ENCODE results near the gene TSHZ1.

DNA sequence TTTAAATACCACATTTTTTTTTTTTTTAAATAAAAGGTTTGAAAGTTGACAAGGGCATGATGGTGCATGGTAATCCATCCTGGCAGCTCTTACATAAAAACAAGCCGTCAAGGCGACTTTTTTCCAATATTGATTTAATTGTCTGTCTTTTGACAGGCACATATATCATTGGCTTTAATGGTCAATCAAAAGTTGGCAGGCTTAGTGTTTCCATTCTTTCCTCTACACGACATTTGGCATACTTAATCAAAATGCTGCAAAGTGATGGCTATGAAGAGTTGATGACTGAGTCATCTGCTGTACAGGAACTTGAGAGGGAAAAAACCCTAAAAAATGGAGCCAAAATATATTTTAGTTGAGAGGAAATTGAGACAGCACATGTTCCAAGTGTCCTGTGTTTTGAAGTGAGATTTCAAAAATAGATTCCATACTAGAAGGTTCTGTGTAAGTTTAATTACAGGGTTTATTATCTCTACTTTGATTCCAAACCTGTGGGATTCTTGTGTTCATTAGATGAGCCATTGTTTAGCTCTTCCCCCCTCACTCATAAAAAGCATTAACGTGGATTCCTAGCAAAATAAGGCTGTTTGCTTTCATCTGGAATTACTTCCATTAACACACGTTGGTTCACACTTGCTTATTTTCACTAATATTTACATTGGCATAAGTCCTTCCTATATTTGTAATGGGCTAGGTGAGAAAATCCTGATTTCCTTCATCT, 3.2 kb downstream of the TSHZ1 start:
- TF ChIP-seq, protein P1, sequence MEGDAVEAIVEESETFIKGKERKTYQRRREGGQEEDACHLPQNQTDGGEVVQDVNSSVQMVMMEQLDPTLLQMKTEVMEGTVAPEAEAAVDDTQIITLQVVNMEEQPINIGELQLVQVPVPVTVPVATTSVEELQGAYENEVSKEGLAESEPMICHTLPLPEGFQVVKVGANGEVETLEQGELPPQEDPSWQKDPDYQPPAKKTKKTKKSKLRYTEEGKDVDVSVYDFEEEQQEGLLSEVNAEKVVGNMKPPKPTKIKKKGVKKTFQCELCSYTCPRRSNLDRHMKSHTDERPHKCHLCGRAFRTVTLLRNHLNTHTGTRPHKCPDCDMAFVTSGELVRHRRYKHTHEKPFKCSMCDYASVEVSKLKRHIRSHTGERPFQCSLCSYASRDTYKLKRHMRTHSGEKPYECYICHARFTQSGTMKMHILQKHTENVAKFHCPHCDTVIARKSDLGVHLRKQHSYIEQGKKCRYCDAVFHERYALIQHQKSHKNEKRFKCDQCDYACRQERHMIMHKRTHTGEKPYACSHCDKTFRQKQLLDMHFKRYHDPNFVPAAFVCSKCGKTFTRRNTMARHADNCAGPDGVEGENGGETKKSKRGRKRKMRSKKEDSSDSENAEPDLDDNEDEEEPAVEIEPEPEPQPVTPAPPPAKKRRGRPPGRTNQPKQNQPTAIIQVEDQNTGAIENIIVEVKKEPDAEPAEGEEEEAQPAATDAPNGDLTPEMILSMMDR (conservative IDR thresholded peaks at IDR 0.05): no peak
- TF ChIP-seq ZFX (IDR thresholded peaks at IDR 0.05): no peak
